Heart left ventricle (tissue), 13 donors: Measurements from ENCODE around the gene ZBTB26.

ENCODE experiments used
- POLR2A ChIP-seq, 2 donors: fragments of 450-650 bp; IDR thresholded peaks; one replicate each; pipeline ENCODE4 v1.6.1; 2017; ENCODE audit warnings: antibody characterized with exemption in 2 of 2, mild to moderate bottlenecking in 2 of 2, moderate library complexity in 2 of 2
- TF ChIP-seq, protein P1 (sequence below), 12 donors: fragments of 200-600 bp; sonication (generic) in 4 of 12; IDR thresholded peaks; one replicate each; pipeline versions ENCODE4 v1.5.0 to v1.8.0; 2018 to 2022; ENCODE audit warnings: antibody characterized with exemption in 12 of 12, mild to moderate bottlenecking in 5 of 12
- donor health status: ischemic (EF 13 %, LVEDD 7.1; RV severe dilation, severe dysfunction).
- donor health status: DM: no; HTN: yes; CAD: no.
- donor health status: DM: no; HTN: no; CAD: no.
- donor health status: ischemic (EF 25% LVEDD 6.9; RV normal size, moderate dysfunction).
- donor health status: ischemic (EF 25% LVEDD 5.7; RV mildly dilated, moderate dysfunction).
- donor health status: ischemic (EF 35%, LVEDD 5.7; RV mildly dilated, moderate dysfunction).
- donor health status: nonischemic (EF 11% LVEDD 7.7; RV severe dilation, severe dysfunction).
- donor health status: DM: yes; HTN: yes; CAD: no.
- donor health status: PGD.
- donor health status: ischemic (EF 29% LVEDD 5.4; RV normal size, mild dysfunction).
- donor health status: nonischemic (EF 23%, LVEDD 6.1; RV moderate dilation, normal function).

DNA sequence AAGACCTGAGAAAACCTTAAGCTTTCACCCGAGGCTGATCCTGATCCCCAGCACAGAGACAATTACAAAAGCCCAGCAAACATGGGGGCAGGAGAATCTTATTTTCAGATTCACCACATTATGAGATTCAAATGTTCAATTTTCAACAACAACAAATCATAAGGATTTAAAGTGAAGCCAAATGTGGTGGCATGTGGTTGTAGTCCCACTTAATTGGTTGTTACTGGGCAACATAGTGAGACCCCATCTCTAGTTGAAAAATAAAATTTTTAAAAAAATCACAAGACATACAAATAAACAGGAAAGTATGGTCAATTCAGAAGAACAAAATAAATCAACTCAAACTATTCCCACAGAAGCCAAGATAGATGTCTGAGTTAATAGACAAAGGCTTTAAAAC is 5.6 kb upstream of the ZBTB26 start:
- TF ChIP-seq, protein P1, sequence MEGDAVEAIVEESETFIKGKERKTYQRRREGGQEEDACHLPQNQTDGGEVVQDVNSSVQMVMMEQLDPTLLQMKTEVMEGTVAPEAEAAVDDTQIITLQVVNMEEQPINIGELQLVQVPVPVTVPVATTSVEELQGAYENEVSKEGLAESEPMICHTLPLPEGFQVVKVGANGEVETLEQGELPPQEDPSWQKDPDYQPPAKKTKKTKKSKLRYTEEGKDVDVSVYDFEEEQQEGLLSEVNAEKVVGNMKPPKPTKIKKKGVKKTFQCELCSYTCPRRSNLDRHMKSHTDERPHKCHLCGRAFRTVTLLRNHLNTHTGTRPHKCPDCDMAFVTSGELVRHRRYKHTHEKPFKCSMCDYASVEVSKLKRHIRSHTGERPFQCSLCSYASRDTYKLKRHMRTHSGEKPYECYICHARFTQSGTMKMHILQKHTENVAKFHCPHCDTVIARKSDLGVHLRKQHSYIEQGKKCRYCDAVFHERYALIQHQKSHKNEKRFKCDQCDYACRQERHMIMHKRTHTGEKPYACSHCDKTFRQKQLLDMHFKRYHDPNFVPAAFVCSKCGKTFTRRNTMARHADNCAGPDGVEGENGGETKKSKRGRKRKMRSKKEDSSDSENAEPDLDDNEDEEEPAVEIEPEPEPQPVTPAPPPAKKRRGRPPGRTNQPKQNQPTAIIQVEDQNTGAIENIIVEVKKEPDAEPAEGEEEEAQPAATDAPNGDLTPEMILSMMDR (IDR thresholded peaks at IDR 0.05), result no peak
- TF ChIP-seq POLR2A (IDR thresholded peaks at IDR 0.05), result no peak
